ENCODE results near the gene RRN3. TPM values are rescaled to one million over a fixed set of nuclear protein-coding genes. Genes with fewer than 3 reads are reported as not detected.
"Not testable (repeated sequence)": the region's sequence is repeated elsewhere in the genome, so short reads cannot be mapped to it uniquely, and the experiment has no call there.

Gene RRN3
- total RNA-seq, 1 donor from 2014 or later = 33.2 TPM

DNA sequence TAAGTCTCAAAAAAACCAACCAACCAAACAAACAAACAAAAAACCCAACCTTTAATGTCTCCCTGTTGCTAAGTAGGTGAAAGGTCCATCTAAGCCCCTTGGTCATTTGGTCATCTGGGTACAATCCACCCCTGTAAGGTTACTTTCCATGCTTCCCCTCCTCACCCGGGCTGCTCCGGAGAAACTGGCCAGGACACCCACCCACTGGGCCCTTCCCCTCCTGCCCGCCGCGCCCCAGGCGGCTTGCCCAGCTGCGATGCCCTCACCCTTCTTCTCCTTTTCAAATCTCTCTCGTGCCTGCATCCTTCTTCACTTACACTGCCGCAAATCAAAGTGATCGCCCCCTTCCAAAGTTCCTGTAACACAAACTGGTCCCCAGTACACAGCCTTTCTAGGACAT, 40.2 kb downstream of the RRN3 start:
- intact Hi-C loops (cut with micrococcal nuclease) = loop anchor here (10.0 kb wide), 1 partner anchor 419 kb away; the partner anchor contains the start of genes BFAR and PARN

DNA sequence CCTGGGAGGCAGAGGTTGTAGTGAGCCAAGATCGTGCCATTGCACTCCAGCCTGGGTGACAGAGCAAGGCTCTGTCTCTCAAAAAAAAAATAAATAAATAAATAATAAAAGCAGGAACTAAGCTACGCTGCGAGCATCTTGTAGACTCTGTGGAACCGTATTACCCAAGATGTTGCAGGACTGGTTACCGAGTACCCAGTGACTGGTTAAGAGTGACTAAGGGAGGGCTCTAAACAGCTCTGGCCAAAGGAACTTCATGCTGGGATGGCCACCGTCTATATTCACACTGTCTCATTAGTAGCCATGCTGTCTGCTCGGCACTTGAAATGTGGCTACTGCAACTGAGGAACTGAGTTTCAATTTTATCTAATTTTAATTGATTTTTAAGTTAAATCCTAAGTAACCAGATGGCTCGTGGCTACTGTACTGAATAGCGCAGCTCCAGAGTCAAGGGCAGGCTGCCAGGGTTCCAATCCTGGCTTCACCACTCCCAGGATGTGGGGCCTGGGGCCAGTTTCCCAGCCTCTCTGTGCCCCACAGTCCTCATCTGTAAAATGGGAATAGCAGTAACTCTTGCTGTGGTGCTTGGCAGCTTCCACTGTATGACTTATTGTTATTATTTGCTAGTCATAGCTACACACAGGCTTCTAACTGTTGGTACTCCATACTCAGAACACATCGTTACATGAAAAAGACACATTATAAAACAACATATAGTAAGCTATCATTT, 41.2 kb downstream of the RRN3 start:
- intact Hi-C loops (cut with micrococcal nuclease) = loop anchor here (10.0 kb wide), 1 partner anchor 418 kb away; the partner anchor contains the start of genes BFAR and PARN

DNA sequence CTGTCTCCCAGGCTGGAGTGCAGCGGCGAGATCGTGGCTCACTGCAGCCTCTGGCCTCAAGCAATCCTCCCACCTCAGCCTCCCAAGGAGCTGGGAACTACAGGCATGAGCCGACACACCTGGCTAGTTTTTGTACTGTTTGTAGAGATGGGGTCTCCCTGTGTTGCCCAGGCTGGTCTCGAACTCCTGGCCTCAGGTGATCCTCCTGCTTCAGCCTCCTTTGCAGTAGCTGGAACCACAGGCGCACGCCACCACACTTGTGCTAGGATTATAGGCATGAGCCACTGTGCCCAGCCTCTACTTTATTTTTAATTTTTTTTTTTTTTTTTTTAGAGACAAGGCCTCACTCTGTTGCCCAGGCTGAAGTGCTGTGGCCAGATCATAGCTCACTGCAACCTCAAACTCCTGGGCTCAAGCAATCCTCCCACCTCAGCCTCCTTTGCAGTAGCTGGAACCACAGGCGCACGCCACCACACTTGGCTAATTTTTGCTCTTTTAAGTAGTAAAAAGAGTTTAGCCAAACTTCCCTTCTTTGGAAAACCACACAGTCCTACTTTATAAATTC, 42.6 kb downstream of the RRN3 start:
- intact Hi-C loops (cut with micrococcal nuclease) = loop anchor here (10.0 kb wide), 1 partner anchor 417 kb away; the partner anchor contains the start of genes BFAR and PARN

DNA sequence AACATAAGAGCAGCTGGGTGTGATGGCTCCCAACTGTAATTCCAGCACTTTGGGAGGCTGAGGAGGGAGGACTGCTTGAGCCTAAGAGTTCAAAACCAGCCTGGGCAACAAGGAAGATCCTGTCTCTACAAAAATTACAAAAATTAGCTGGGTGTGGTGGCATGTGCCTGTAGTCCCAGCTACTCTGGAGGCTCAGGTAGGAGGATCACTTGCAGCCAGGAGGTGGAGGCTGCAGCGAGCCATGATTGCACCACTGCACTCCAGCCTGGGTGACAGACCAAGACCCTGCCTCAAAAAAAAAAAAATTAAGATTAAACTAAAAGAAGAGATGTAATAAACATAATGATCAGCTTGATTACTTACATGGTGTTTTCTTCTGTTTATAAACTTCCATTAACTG, 43.6 kb downstream of the RRN3 start:
- intact Hi-C loops (cut with micrococcal nuclease) = loop anchor here (10.0 kb wide), 1 partner anchor 416 kb away; the partner anchor contains the start of genes BFAR and PARN

DNA sequence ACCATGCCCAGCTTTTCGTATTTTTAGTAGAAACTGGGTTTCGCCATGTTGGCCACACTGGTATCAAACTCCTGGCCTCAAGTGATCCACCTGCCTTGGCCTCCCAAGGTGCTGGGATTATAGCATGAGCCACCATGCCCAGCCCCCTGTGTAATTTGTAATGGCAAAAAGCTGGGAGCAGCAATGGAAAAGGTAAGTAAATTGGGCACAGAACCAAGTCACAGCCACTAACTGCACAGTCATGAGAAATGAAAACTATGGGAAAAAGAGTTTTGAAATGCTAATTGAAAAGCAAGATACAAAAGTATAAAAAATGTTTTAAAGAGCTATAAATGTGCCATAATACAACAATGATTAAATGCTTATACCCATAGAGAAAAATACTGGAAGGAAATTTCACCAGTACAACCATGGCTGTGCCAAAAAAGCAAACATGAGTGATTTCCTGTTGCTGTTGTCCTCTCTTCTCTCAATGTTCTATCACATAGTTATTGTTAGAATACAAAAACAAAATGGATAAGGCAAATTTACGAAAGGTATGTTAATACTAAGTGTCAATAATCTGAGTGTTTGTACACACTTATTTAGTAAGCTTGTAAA, 44.4 kb downstream of the RRN3 start:
- intact Hi-C loops (cut with micrococcal nuclease) = loop anchor here (10.0 kb wide), 1 partner anchor 415 kb away; the partner anchor contains the start of genes BFAR and PARN

DNA sequence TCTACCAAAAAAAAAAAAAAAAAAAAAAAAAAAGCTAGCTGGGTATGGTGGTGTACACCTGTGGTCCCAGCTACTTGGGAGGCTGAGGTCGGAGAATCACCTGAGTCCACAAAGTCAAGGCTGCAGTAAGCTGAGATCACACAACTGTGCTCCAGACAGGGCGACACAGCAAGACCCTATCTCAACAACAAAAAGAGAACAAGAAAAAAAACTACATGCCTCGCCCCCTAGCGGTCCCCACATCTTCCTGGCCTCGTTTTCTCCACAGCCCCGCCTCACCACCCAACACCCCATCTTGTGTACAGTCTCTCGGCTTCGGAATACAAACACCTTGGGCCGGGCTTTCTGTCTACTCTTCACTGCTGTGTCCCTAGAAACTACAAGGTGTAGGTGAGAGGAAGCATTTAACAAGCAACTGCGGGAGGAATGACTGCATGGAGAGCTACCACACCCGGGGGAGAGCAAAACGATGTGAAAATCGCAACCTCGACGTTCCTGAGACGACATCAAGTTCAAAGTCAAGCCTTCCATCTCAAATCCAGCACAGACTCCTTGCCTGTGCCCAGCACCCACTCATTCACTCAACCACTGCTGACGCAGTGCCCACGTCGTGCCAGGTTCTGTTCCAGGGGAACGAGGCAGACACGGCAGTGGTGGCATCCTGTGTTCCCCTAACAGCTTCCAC, 47.2 kb downstream of the RRN3 start:
- intact Hi-C loops (cut with micrococcal nuclease) = no loop called here

DNA sequence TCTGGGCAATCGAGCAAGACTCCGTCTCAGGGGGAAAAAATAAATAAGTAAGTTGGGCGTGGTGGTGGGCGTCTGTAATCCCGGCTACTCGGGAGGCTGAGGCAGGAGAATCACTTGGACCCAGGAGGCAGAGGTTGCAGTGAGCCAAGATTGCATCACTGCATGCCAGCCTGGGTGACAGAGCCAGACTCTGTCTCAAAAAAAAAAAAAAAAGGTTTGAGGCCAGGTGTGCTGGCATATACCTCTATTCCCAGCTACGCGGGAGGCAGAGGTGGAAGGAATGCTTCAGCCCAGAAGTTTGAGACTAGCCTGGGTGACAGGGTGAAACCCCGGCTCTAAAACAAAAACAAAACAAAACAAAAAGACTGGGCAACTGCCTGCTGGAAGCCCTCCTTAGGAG, 48.8 kb downstream of the RRN3 start:
- intact Hi-C loops (cut with micrococcal nuclease) = not testable (repeated sequence)

DNA sequence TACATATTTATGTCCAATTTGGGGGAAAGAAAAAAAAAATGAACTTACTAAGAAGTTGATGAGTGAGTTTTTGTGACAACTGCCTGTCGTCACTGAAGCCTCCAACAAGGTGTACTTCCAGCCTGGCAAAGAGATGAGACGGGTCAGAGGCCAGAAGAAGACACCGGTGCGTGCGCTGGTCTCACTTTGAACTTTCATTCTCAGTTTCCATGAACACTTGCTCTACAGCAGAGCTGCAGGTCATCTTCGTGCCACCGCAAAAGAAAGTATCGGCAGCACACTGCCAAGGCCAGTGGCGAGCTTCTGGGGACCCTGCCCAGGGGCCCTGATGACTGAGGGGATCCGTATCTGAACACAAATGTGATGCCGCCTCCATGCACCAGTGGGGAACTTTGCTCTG, 49.8 kb downstream of the RRN3 start:
- intact Hi-C loops (cut with micrococcal nuclease) = no loop called here

DNA sequence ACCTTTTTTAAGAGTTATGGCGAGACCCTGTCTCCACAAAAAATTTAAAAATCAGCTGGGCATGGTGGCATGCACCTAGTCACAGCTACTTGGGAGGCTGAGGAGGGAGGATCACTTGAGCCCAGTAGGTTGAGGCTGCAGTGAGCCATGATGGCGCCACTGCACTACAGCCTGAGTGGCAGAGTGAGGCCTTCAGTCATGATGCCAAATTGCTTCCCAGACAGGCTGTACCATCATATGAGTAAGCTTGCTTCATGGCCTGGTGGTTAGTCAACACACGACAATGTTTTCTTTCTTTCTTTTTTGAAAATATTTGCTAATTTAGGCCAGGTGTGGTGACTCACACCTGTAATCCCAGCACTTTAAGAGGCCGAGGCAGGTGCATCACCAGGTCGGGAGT, 50.7 kb downstream of the RRN3 start:
- intact Hi-C loops (cut with micrococcal nuclease) = no loop called here

DNA sequence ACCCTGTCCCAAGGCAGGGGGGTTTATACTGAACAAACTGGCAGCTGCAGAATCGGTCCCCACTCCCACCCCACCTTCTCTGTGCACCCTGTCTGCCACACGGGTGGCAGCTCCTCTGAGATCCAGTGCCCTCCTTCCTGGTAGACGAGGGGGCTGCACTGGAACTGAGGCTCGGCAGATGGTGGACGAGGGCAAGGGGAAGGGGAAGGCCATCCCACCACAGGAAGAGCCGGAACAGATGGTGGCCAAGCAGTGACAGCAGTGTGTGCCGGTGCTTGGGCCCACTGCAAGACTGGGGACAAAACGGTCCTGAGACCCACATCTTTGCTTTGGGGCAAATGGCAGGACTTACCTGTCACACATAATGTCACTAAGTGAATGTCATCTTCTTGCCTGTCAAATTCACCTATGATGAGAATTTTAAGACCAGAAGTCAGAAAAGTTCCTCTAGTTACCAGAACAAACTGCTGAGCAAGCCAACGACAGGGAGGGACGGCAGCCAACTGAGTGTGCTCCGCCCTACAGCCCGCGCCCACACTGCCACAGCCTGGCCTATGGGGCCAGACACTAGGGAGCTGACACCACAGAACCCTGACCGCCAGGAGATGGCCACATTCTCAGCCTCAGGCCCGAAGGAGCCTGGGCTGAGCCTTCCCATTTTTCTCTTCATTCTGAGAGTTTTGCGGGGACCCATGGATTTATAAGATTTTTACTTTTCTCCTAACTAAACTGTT, 52.6 kb downstream of the RRN3 start:
- intact Hi-C loops (cut with micrococcal nuclease) = no loop called here

DNA sequence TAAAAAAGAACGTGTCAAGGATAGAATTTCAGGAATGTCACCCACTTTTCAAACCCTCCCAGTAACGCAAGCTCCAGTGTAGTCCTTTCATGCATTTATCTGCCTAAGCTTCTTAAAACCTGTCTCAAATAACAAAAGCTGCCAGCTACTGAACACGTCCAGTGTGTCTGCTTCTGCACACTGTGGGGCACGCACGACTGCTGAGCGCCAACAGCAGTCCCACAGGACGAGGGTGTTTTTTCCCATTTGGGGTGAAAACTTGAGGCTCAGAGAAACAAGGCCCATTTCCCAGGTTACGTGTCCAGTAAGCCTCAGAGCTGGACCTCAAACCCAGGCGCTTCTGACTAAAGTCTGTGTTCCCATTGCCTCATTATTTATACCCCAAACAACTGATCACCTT, 55.4 kb downstream of the RRN3 start:
- intact Hi-C loops (cut with micrococcal nuclease) = no loop called here

DNA sequence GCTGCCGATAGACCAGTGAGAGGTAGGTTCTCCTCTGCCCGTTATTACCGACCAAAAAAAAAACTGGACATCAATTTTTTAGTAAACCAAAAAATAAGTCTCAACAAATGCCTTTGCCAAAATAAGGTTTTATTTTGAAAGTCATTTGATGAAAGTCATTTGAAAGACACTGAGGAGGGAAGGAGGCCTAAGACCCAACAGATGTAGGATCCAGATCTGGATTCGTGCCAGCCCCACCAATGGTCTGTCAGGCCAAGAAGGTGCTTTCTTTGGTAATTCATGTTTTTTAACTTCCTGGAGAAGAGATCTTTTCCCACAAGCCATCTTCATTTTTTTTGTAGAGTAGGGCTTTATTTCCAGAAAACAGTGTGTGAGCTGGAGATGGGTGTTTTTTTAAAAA, 56.3 kb downstream of the RRN3 start:
- intact Hi-C loops (cut with micrococcal nuclease) = no loop called here

DNA sequence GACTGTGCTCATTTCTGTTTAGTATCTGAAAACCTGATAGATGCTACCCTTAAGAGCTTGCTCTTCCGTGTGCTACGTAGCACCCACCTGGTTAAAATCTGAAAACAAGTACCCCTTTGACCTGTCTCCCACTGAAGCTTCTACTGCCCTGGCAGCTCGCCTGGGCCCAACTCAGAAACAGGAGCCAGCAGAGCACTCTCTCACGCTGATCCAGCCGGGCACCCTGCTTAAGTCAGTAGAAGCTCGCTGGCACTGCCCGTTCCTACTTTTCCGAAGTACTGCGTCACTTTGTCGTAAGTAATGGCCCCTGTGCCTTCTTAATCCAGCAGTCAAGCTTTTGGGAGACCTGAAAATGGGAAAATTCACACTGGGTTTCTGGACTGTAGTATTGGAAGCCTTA, 57.1 kb downstream of the RRN3 start:
- intact Hi-C loops (cut with micrococcal nuclease) = no loop called here

DNA sequence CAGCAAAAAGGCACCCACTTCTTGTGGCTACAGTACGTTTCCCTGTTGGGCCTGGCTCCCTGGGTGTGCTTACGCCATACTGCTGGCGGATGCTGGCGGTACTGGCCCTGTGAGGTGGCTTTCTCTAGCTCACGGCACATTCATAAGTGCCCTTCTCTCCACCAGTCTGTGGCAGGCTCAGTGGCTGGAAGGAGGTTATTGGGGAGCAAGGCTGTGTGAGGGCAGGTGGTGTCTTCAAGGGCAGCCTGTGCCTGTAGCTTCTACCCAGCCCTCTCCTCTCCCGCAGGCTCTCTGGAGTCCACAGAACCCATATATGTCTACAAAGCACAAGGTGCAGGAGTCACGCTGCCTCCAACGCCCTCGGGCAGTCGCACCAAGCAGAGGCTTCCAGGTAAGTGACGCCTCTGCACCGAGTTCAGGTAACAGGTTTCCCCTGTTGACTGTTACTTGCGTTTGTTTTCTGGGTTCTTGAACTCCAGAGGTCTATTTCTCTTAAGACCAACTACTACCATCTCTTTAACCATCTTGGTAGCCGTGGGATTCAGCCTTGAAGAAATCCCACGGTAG, 58.8 kb downstream of the RRN3 start:
- intact Hi-C loops (cut with micrococcal nuclease) = no loop called here

DNA sequence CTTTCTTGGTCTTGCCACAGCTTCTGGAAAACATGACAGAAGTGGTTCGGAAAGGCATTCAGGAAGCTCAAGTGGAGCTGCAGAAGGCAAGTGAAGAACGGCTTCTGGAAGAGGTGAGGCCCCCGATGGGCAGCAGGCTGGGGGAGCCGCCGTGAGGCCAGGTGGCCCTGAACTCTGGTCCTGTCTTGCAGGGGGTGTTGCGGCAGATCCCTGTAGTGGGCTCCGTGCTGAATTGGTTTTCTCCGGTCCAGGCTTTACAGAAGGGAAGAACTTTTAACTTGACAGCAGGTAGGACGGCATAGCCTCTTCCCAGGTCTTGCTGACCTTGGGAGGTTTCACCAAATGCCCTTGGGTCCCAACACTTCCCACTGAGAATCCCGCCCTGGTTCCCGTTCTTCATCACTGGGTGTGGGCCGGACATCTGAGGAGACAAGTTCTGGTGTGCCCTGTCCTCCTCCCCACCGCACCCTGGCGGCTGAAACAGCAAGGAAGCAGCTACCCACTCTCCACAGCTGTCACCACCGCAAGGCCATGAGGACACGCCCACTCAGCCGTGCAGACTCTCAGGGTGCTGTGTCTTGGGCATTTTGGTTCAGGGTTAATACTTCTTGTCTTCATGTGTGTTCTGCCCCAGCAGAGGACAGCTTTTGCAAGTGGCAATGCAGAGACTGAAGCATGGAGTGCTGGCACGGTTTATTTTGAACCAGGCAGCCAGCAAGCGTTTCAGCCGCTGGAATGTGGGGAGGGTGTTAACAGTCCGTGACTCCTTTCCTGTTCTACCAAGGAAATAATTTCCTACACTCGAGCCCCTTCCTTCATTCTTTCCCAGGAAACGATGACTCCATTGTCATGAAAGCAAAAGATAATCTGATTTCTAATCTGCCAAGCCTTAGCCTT, 59.6 kb downstream of the RRN3 start:
- intact Hi-C loops (cut with micrococcal nuclease) = no loop called here

DNA sequence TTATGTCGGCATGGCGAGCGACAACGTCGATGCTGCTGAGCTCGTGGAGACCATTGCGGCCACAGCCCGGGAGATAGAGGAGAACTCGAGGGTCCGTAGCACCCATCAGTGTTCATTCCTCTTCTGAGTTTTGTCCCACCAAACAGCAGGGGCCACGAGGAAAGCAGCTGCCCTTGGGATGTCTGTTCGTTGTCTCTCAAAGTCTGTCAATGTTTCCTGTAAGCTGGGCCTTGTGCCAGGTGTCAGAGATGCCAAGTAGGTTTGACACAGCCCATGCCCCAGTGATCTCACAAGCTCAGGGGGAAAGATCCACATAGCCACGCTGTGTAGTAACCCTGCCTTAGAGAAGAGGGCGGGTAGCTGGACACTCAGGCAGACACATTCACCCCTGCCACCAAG, 60.8 kb downstream of the RRN3 start:
- intact Hi-C loops (cut with micrococcal nuclease) = no loop called here

DNA sequence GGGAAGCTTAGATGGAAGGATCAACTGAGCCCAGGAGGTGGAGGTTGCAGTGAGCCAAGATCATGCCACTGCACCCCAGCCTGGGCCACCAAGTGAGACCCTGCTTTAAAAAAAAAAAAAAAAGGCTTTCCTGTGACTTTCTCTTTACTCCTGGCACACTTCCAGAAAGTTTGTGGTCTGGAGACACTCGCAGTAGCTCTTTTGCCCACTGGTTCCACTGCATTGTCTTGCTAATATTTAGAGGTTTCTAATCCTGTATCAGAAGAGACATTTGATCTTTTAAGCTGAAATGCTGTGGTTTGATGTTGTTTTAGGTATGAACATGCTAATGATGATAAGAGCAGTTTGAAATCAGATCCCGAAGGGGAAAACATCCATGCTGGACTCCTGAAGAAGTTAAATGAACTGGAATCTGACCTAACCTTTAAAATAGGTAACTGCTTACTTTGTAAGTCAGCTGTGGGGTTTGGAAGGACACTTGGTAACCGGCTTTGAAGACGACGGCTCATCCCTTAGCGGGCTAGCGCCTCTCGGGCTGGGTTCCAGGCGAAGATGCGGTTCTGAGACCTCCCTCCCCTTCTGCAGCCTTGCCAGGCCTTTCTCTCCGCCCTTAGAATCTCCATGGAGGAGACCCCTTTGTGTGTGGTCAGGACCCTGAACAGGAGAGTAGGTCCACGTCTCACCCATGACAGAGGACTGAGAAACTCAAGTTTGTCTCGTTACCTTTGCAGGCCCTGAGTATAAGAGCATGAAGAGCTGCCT, 61.3 kb downstream of the RRN3 start:
- intact Hi-C loops (cut with micrococcal nuclease) = no loop called here

DNA sequence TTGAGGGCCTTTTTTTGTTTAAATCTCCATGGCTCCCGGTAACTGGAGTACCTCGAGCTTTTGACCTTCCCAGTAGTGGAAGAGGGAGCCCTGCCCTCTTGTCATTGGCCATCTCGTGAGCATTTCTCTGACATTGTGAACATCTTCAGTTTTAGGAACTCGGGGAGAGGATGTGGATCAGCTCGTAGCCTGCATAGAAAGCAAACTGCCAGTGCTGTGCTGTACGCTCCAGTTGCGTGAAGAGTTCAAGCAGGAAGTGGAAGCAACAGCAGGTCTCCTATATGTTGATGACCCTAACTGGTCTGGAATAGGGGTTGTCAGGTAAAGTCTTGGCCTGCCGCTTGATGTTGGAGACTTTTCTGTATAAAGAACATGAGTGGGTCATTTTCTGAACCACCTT, 62.5 kb downstream of the RRN3 start:
- intact Hi-C loops (cut with micrococcal nuclease) = no loop called here

DNA sequence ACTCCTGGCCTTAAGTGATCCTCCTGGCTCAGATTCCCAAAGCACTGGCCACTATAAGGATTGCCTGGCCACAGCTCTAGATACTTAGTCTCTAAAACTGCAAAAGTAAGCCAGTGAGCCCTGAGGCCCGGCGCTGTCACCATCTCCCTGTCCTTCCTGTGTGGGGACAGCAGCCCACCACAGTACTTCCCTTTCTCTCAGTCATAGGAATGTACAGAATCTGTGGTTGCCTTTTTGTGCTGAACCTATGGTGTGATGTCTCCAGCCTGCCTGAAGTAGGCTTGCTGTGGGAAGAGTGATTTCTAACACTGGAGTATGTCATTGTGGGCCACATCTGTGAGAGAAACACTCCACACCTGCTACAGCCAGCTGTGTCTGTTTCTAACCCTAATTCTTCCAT, 62.9 kb downstream of the RRN3 start:
- intact Hi-C loops (cut with micrococcal nuclease) = no loop called here

Data from T-helper 2 cell treated with Interferon-gamma antibody and Interleukin-4, amounts not matched to agents 100 ng/mL and 5 ng/mL, for 36 hours (primary cell).